ENCODE measurements around the gene GASK1B. TPM values are rescaled to one million over a fixed set of nuclear protein-coding genes. Genes with fewer than 3 reads are reported as not detected.
A peak's percentile ranks its signal among the peaks of the same experiment; 100 is the strongest.

Gene GASK1B
- 5.5 and 6.5 TPM in 2 replicates for total RNA-seq (2014; rRNA removed; shearing (Covaris generic))

DNA sequence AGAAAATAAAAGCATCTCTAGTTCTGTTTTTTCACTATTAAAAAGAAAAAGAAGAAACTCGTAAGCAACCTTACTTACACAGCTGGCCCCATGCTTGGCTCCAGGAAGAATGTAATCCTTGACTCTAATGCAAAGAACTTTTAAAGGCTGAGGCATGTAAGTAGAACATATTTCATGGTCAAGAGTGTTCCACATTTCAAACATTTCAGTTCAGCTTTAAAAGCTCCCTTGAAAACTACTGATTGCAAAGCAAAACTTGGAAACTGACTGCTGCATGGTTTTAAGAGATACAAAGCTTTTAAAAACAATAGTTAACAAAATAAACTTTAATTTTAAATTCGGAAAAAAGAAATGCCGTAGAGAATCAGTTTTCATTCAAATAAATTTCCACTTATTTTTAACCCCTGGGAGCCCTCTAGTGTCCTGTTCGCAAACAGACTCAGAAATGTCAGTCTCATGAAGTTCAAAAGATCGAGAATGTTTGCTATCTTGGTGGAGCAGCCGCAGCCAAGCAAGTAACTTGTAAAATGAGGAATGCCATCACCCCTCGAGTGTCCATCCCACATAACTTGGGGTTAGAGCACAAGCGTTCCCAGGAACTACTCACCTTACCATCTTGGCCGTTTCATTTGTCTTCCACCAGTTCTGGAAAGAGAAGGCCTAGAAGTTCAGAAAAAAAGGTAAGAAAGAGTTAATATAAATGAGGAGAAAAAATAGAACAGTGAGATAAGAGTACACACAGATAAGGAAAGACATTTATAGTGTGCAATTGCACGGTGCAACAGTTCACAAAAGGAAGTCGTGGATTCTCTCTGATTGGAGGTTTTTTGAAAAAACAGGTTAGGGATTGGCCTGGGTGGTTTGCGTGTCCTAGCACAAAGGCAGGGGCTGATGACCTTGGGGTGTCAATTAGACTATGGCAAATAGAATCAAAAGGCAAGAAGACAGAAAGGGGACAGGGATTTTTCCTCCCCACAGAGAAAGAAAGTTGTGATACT lies at the start of gene GASK1B:
TSS of gene GASK1B (minus strand) at position 765 of the 998 bp plus-strand sequence. CDS start 1,650 bp downstream, outside the sequence.
- Histone ChIP-seq H3K4me3 (peak within 1 kb of the TSS; percentile 54), H3K36me3 (no peaks in the 10 kb centered on the region), H3K9me3 (replicated peaks) (no peaks in the 10 kb centered on the region), H3K4me1 (no peaks in the 10 kb centered on the region; the same call in 1 of the 2 replicates), H3K27ac (peak within 1 kb of the TSS; percentile 44), H3K27me3 (no peaks in the 10 kb centered on the region)
- peak; percentile 28 to 59 for DNase-seq

DNA sequence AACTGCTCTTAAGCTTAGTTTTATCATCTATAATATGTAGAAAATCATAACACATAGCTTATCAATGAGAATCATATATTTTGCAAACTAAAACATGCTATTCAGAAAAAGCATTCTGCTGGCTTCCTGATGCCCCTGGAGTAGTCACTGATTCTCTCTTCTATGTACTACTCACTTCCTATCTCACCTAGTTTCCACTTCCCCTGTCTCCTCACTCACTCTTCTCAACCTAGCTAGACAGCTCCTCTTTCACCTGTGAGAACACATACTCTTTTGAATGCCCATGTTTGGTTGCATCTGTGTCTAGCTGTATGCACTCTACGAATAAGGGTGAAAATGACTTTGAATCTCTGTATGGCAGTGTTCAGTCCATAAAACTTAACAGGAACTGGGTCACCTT lies 46.8 kb upstream of the GASK1B start:
- H3K4me1 ChIP-seq = no peaks in the 10 kb centered on the region

DNA sequence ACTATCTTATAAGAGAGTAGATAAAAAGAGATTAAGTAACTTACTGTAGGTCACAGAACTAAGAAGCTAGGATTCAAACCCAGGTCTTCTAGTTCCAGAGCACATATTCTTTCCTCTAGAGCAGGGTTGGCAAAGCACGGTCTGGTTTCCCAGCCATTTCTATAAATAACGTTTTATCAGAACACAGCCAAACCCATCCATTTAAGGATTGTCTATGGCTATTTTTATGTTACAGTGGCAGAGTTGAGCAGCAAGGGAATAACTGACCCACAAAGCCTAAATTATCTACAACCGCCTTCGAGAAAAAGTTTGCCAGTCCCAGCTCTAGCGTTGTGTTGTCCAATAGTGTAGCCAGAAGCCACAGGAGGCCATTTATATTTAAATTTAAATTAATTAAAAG lies 44.9 kb upstream of the GASK1B start:
- Histone ChIP-seq H3K4me1 (no peaks in the 10 kb centered on the region), H3K36me3 (no peaks in the 10 kb centered on the region), H3K27ac (no peak overlapping the region), H3K27me3 (no peaks in the 10 kb centered on the region), H3K9me3 (replicated peaks) (no peaks in the 10 kb centered on the region), H3K4me3 (no peak overlapping the region)
- DNase-seq = no peak

More for the DNA sequence above, 46.8 kb upstream of the GASK1B start:
- Histone ChIP-seq H3K27me3 (no peaks in the 10 kb centered on the region), H3K27ac (no peak overlapping the region), H3K36me3 (no peaks in the 10 kb centered on the region), H3K9me3 (replicated peaks) (no peaks in the 10 kb centered on the region), H3K4me3 (no peak overlapping the region)
- no peak for DNase-seq

DNA sequence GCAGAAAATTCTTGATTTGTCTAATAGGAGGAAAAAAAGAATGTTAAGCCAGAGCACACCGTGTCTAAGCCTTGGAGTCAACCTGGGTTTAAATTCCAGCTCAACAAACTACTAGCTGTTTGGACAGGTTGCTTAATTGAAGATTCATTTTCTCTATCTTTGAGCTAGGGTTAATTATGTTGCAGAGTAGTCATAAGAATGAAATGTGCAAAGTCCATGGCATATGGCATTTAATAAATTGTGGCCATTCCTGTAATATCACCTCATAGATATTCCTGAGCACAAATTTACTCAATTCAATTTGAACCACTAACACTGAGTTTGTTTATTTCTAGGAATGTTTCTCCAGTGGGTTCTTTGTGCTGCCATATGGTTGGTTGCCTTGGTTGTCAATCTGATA lies 42.0 kb upstream of the GASK1B start:
- Histone ChIP-seq H3K27ac (no peak overlapping the region), H3K36me3 (no peaks in the 10 kb centered on the region), H3K4me1 (no peaks in the 10 kb centered on the region), H3K9me3 (replicated peaks) (no peaks in the 10 kb centered on the region), H3K4me3 (no peak overlapping the region), H3K27me3 (no peaks in the 10 kb centered on the region)
- no peak for DNase-seq

DNA sequence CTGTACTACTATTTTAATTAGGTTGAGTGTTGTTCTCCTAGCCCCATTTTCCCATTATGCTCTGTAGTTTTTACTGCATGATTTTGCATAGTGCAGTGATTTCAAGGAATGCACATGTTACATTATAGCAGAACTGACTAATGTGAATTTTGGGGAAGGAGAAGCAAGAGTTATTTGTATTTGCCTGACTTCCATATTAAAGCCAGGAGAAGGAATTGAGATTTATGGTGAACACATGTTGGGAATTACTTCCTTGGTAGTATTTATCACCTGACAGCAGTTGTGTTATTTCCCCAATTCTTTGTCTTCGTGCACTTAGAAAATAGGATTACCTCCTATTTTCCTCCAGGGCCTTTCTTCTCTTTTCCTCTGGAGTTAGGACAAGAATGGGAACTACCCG lies 40.6 kb upstream of the GASK1B start:
- Histone ChIP-seq H3K4me1 (no peaks in the 10 kb centered on the region), H3K27ac (no peak overlapping the region), H3K36me3 (no peaks in the 10 kb centered on the region), H3K9me3 (replicated peaks) (no peaks in the 10 kb centered on the region), H3K27me3 (no peaks in the 10 kb centered on the region), H3K4me3 (no peak overlapping the region)
- no peak for DNase-seq

DNA sequence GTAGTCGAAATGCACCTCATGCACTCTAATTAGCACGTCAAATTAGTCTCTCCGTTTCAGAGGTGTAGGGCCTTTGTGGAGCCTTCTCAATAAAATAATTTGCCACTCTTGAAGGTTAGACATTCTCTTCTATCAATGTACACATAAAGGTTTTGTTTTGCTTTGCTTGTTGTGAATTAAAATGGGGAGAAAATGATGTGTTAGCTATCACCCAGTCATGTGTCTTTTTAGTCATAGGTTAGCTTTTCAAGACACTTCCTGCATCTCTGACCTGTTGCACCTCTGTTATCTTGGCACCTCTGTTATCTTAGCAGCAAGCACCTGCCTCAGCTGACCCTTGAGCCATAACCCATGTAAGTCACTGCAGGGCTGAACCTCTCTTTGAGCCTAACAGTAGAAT lies 38.4 kb upstream of the GASK1B start:
- no peak overlapping the region for H3K27ac ChIP-seq
- no peaks in the 10 kb centered on the region for H3K9me3 ChIP-seq (replicated peaks)
- no peaks in the 10 kb centered on the region for H3K4me1 ChIP-seq
- no peaks in the 10 kb centered on the region for H3K27me3 ChIP-seq
- no peaks in the 10 kb centered on the region for H3K36me3 ChIP-seq
- H3K4me3 ChIP-seq = peak overlapping the region; percentile 49; the same call in 1 of the 2 replicates
- DNase-seq = no peak

DNA sequence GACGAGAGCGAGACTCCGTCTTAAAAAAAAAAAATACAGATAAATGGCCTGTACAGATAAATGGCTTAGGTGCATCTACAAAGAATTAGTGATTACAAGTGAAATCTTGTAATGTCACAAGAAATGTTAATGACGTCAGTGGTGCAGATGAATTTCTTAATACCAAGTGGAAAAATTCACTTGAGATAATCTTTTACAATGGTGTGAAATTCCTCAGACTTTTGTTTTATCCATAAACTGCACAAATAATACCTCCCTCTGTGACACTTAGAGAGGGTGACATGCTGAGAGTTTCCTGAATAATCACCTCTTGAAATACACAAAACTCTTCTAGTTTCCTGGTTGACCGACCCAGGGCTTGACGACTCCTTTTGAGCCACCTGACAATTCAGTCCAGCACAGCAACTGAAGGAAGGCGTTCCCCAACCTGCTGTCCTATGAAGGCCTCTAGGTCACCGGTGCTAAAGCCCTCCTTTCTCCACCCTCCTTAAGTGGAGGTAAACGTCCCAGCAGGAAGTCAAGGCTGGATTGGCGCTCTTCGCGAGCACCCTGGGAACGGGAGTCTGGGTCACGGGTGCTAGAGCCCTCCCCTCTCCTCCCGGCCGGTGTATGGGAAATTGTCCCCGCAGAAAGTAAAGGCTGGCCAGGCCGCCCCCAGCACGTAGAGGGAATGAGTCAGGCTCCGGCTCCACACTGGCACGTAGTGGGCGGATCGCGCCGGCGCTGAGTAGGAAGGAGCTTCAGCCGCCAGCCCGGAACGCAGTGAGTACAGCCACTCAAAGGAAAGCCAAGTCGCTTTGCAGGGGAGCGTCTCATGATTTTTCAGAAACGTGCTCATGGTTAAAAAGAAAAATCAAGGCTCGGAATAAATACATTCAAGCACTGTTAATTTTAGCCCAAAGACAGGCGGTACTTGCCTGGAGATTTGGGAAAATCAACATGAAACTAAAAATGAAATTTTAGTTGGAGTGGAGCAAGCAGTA lies 37.3 kb upstream of the GASK1B start, which contains the start of gene TMEM144:
TSS of gene TMEM144 (plus strand) at position 662 of the 983 bp plus-strand sequence. CDS start 2,182 bp downstream, outside the sequence.
- H3K27ac ChIP-seq = no peak within 1 kb of the TSS
- no peaks in the 10 kb centered on the region for H3K36me3 ChIP-seq
- H3K4me1 ChIP-seq = no peaks in the 10 kb centered on the region
- peak; percentile 46 to 58 for DNase-seq
- H3K4me3 ChIP-seq = peak within 1 kb of the TSS; percentile 49
- no peaks in the 10 kb centered on the region for H3K27me3 ChIP-seq
- H3K9me3 ChIP-seq (replicated peaks) = no peaks in the 10 kb centered on the region

DNA sequence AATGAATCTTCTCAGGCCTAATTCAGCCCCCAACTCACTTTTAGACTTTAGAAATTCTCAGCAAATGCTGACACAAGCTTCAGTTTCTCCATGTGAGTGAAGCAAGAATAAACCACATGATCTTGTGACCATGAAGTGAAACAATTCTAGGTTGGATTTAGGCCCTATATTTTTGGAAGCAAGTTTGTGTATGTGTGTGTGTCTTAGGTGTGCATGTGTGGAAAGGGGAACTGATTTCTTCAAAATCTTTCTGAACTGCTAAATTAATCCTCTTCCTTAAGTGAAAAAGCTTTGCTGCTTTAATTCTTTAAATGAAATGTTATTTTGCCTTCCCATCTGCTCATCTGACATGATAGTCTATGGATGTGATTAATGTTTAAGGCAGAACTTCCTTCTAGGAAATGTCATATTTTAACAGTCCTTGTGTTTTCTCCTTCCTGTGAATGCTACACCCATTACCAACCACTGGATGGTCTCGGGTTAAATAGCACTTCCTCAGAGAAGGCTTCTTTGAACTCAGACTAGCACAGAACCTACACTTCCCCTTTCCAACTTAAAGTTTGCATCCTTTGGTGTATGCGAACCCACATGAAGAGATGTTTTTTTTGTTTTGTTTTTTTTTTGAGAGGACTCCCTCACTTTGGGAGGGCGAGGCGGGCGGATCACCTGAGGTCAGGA lies 36.3 kb upstream of the GASK1B start:
- Histone ChIP-seq H3K4me1 (no peaks in the 10 kb centered on the region), H3K27ac (no peak overlapping the region)
- DNase-seq = no peak

DNA sequence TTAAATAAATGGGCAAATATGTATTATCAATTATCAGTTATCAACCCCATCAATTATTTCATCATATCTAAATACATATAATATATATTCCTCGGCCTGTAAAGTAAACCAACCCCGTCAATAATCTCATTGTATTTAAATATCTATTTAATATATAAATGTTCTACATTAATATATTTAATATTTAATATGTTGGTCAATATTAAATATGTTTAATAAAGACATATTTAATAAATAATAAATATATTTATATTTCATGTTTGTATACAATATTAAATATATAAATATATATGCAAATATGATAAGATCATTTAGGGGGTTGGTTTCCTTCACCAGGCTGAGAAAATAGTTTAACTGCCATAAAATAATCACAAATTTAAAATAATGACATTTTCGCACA lies 31.1 kb upstream of the GASK1B start:
- no peaks in the 10 kb centered on the region for H3K36me3 ChIP-seq
- no peak overlapping the region for H3K27ac ChIP-seq
- no peak for DNase-seq
- H3K4me1 ChIP-seq = no peaks in the 10 kb centered on the region
- H3K4me3 ChIP-seq = no peak overlapping the region
- no peaks in the 10 kb centered on the region for H3K27me3 ChIP-seq
- H3K9me3 ChIP-seq (replicated peaks) = no peaks in the 10 kb centered on the region

More for the DNA sequence above, 36.3 kb upstream of the GASK1B start:
- Histone ChIP-seq H3K9me3 (replicated peaks) (no peaks in the 10 kb centered on the region), H3K4me3 (no peak overlapping the region), H3K27me3 (no peaks in the 10 kb centered on the region), H3K36me3 (no peaks in the 10 kb centered on the region)

DNA sequence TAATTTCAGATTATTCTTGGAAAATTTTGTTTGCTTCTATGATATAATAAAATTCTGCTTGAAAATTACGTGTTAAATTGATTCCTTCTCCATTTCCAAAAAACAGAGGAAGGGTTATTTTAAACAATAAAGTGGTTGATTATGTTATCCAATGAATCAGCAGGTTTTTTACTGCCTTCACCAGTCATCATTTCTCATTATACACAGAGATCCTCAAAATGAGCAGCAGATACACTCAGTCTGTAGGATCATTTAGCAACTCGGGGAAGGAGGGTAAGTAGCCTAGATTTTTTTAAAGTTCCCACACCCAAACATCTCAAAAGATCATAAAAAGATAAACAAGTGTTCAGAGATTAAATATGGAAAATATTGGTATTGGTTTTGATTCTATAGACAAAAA lies 30.6 kb upstream of the GASK1B start:
- no peaks in the 10 kb centered on the region for H3K4me1 ChIP-seq
- H3K27me3 ChIP-seq = no peaks in the 10 kb centered on the region
- no peak overlapping the region for H3K27ac ChIP-seq
- no peak overlapping the region for H3K4me3 ChIP-seq
- H3K9me3 ChIP-seq (replicated peaks) = no peaks in the 10 kb centered on the region
- no peaks in the 10 kb centered on the region for H3K36me3 ChIP-seq
- no peak for DNase-seq

DNA sequence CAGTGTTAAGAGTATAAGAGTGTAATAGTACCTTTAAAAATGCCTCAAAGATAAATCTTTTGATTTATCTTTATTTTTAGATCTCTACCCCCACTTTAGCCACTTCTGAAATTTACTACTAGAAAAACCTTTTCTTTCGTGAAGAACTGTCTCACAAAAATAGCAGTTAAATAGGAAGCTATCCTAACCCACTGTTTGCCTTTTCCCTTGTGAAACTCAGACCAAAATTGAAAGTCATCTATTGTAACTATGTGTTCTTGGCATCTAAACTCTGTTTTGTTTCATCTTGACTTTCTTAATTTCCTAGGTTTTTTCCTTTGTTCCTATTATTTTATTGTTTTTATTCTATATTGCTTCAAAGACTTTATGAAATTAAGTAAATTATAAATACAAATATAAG lies 29.7 kb upstream of the GASK1B start:
- Histone ChIP-seq H3K9me3 (replicated peaks) (no peaks in the 10 kb centered on the region), H3K36me3 (no peaks in the 10 kb centered on the region), H3K4me1 (no peaks in the 10 kb centered on the region), H3K27me3 (no peaks in the 10 kb centered on the region), H3K4me3 (no peak overlapping the region), H3K27ac (no peak overlapping the region)
- no peak for DNase-seq

DNA sequence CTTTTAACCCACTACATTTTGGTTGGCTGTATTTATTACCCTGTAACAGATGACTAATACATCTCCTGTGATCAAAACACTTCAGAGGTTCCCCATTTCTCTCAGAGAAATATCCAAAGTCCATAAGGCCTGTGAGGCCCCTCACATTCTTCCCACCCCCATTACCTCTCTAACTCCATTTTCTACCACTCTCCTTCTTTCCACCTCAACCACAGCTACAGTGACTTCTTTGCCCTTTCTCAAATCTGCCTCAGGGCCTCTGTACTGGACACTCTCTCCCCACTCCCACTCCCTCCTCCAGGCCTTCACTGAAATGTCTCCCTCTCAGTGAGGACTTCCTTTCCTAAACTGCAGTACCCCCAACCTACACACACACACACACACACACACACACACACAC lies 29.1 kb upstream of the GASK1B start:
- H3K36me3 ChIP-seq = no peaks in the 10 kb centered on the region
- H3K4me1 ChIP-seq = no peaks in the 10 kb centered on the region
- no peaks in the 10 kb centered on the region for H3K9me3 ChIP-seq (replicated peaks)
- no peak overlapping the region for H3K27ac ChIP-seq
- no peaks in the 10 kb centered on the region for H3K27me3 ChIP-seq
- no peak overlapping the region for H3K4me3 ChIP-seq
- DNase-seq = no peak

DNA sequence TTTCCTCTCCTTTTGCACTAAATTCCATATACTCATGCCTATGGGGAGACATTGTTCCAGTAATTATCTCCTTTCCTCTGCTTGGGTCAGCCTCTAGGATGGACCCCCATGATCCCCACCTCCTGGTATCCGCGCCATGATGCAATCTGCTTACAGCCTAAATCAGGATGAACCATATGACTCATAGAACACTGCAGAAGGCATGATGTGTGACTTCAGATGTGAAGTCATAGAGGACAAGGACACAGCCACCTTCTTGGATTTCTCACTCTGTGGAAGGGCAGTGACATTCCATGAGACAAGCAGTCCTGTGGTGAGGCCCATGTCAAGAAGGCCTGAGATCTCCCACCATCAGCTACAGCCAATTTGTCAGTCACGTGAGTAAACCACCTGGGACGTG lies 28.5 kb upstream of the GASK1B start:
- no peak for DNase-seq
- H3K9me3 ChIP-seq (replicated peaks) = no peaks in the 10 kb centered on the region
- H3K36me3 ChIP-seq = no peaks in the 10 kb centered on the region
- H3K4me3 ChIP-seq = no peak overlapping the region
- no peak overlapping the region for H3K27ac ChIP-seq
- no peaks in the 10 kb centered on the region for H3K27me3 ChIP-seq
- no peaks in the 10 kb centered on the region for H3K4me1 ChIP-seq

DNA sequence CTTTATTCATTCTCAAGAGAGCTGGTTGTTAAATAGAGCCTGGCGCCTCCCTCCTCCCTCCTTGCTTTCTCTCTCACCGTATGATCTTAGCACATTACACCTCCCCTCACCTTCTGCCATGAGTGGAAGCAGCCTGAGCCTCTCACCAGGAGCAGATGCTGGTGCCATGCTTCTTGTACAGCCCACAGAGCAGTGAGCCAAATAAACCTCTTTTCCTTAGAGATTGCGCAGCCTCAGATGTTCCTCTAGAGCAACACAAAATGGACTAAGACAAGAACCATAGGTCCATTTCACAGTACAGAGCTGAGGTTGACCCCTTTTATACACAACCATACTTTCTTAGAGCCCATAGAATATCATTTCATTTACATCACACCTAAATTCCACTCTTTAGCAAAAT lies 27.4 kb upstream of the GASK1B start:
- DNase-seq = no peak
- H3K4me1 ChIP-seq = no peaks in the 10 kb centered on the region
- H3K36me3 ChIP-seq = no peaks in the 10 kb centered on the region
- H3K27ac ChIP-seq = no peak overlapping the region
- no peak overlapping the region for H3K4me3 ChIP-seq
- H3K9me3 ChIP-seq (replicated peaks) = no peaks in the 10 kb centered on the region
- H3K27me3 ChIP-seq = no peaks in the 10 kb centered on the region

Measured in SJCRH30 (cell line).